Forelimb muscle (tissue), 1 donor: ENCODE results near the gene MYRIP. TPM values are rescaled to one million over a fixed set of nuclear protein-coding genes. Genes with fewer than 3 reads are reported as not detected.

Source experiments
- DNase-seq: peaks from one replicate; pipeline ENCODE4 v3.0.0-alpha.2; 2013; ENCODE audit warnings: low read depth
- polyA plus RNA-seq: library from polyadenylated mRNA; unstranded; fragments of 120-200 nt; gene quantifications from one replicate; pipeline ENCODE4 v1.2.1, GENCODE V29; 2013; ENCODE audit not compliant: insufficient read length

MYRIP gene
- polyA plus RNA-seq, 1 donor = 0.89 TPM

DNA sequence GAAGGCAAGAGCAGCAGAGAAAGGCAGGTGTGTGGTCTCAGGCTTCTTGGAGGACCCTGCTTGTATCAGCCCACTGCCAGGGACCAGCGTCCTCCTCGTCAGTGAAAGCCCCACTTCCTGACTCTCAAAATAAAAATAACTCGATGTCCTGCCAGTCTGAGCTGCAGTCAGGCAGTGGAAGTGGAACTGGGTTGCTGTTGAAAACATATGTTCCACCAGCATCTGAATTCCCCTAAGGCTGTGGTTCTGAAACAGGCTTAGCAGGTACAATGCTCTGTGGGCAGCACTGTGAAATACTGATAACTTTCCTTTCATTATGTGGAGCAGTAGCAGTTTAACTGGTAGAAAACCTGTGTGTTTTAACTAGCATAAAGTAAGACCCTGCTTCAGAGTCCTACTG, 378.5 kb downstream of the MYRIP start:
- no peak for DNase-seq

DNA sequence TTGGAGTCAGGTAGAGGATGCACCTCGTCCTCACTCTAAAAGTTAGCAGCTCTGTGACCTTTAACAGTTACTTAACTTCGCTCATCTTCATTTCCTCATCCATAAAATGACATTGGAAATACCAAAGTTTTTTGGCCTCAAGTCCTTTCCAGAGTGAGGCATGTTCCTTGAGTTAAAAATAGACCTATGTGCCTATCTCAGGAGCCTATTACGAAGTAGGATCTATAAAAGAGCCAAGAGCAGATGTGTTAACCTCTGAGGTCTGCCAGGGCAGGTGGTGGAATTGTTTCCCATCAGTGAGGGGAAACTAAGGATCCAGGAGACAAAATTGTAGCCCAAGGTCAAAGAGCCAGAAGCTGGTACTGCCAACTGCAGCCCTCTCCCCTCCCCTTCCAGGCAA, 379.7 kb downstream of the MYRIP start:
- no peak for DNase-seq

DNA sequence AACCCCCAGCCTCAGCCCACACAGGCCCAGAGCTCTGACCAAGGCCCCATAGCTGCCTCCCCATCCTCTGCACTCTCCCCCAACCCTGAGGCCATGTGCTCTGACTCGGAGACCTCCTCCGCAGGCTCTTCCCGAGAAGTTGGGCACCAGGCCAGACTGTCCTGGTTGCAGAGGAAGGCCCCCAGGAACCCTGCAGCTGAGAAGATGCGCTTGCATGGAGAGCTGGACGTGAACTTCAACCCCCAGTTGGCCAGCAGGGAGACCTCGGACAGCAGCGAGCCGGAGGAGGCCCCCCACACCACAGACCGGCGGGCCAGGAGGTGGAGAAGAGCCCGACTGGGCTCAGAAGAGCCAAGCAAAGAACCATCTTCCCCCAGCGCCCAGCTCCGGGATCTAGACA, 380.6 kb downstream of the MYRIP start:
- DNase-seq = no peak

GRCh38 chr3:40191251-40191650, 381.8 kb downstream of the MYRIP start:
- DNase-seq = no peak

DNA sequence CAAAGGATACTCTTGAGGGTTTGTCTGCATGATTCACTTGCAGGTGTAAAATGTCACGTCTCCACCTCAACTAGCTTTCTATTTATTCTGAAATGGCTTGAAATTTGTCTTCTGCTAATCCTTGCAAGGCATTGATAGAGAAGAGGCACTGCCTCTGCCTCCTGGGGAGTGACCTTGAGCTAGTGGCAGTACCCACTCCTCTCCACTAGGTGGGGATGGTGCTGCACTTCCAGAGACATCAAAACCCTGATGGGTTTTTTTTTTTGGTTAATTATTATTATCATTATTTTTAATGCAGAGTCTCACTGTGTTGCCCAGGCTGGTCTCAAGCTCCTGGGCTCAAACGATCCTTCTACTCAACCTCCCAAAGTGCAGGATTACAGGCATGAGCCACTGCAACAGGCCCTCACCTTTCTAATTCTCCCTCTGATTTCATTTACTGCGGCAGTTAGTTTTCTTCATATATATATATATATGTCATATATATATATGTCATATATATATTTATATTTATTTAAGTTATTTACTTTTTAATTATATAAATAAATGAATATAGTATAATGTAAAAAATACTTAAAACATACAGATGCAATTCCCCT, 382.5 kb downstream of the MYRIP start:
- DNase-seq = no peak

DNA sequence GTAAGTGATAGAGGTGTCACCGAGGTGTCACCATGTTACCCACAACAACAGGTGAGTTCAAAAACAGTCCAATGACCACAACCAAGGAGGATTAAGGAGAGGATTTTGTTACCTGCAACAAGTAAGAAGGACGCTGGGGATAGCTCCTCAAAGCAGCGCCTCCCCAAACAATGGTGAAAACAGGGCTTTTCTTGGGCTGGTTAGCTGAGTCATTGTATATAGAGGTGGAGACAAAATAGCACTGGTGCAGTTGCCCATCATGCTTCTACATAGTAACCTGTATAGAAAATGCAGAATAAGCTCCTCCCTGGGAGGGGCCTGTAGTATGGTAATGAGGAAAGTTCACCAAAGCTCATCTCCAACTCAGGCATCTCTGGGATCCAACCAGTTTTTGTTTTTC, 383.2 kb downstream of the MYRIP start:
- DNase-seq = no peak

- DNase-seq = no peak
Measured at GRCh38 chr3:40196966-40197365, 387.6 kb downstream of the MYRIP start.

DNA sequence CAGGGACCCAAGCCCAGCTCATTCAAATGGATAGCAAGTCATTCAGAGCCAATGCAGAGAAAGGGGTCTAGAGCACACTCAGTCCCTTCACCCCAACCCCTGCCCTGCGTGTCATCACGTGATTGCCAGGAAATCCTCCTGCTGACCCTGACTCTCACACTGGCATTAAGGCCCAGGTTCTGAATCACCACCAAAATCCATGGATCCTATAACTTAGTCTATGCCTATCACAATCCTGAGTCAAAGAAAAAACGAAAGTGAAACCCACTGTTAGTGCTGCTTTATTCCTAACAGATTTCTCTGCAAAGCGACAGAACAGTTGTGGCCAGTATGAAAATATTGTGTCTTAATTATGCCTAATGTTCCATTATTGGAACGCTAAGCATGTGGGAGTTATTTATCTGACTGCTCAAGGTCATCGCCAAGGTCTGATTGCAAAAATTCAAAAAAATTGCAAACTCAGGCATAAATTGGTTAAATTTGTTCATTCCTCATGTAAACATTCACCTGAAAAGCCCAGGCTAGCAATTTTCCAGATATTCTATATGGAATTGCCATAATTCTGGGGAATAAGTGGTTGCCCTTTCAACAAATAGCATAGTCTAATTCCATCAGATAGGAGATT, 391.4 kb downstream of the MYRIP start:
- no peak for DNase-seq

GRCh38 chr3:40201770-40202169, 392.4 kb downstream of the MYRIP start:
- DNase-seq = no peak

DNA sequence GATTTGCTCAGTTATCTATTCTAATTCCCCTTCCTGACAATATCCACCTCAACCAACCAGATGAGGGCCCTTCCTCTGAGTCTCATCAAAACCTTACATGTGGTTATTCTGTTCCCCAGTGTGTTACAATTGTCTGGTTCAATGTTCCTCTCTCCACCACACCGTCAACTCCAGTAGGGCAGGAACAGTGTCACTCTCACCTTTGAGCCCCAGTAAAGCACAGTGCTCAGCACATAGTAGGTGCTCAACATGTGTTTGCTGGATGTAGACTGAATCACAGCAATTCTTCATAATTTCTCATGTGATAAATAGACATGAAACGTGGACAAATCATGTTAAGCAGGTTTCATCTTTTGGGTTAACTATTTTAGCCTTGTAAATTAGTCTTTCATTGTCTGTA, 397.1 kb downstream of the MYRIP start:
- no peak for DNase-seq

- no peak for DNase-seq
Measured at GRCh38 chr3:40207796-40208195, 398.4 kb downstream of the MYRIP start.

- no peak for DNase-seq
Measured at GRCh38 chr3:40208251-40208650, 398.8 kb downstream of the MYRIP start.

- no peak for DNase-seq
Measured at GRCh38 chr3:40211579-40211978, 402.2 kb downstream of the MYRIP start.

DNA sequence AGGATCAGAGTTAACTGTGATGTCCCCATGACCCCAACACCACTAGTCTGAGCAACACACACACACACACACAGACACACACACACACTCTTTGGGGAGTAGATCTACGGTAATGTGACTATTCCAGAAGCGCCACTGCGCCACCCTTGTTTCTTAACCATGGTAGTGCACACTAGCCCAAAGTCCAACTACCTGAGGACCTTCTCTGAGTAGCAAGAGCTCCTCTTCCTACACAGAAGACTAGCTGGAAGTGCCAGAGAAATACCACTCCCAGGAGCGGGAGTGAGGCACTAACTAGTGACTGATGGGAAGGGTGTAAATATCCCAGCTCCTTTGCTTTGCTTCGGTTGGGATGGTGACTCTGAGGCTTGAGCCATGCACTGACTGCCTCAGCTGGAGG, 404.1 kb downstream of the MYRIP start:
- DNase-seq = no peak

- no peak for DNase-seq
Measured at GRCh38 chr3:40215015-40215414, 405.6 kb downstream of the MYRIP start.

GRCh38 chr3:40216471-40216870, 407.1 kb downstream of the MYRIP start:
- DNase-seq = no peak

- no peak for DNase-seq
Measured at GRCh38 chr3:40223856-40224255, 414.4 kb downstream of the MYRIP start.

DNA sequence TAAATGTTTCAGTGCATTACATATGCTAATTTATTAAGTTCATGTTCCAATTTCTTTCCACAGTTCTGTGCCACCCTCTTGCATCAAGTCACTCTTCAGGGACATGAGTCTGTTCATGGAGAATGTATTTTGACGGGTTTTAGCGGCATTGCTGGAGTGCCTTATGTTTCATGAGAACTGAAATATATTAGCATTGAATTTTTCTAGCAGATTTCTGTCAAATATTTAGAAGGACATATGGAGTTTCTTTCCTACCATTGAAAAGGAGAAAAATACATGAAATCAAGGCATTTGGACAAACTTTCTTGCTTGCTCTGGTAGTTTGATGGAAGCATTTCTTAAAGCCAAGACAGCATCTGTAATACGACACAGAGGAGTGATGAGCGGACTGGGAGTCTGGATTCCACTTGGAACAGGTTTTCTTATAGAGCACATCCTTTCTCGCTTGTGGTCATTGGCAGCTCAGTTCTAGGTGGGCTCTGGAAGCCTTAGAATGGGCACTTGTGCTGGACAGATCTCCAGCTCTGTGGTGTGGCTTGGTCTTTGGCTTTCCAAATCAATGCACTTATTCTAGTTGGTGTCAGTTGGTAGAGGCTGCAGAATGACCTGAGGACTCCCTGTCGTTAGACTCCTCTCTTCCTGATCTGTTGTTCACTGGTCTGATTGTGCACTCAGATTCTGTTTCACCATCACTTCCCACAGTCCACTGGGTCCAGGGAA, 415.5 kb downstream of the MYRIP start:
- no peak for DNase-seq

GRCh38 chr3:40226636-40227035, 417.2 kb downstream of the MYRIP start:
- no peak for DNase-seq

- no peak for DNase-seq
Measured at GRCh38 chr3:40228792-40229350, 419.5 kb downstream of the MYRIP start.

- peak; percentile 2 for DNase-seq
Measured at GRCh38 chr3:40229386-40229785, 420.0 kb downstream of the MYRIP start.

- DNase-seq = no peak
Measured at GRCh38 chr3:40229963-40230362, 420.6 kb downstream of the MYRIP start.

DNA sequence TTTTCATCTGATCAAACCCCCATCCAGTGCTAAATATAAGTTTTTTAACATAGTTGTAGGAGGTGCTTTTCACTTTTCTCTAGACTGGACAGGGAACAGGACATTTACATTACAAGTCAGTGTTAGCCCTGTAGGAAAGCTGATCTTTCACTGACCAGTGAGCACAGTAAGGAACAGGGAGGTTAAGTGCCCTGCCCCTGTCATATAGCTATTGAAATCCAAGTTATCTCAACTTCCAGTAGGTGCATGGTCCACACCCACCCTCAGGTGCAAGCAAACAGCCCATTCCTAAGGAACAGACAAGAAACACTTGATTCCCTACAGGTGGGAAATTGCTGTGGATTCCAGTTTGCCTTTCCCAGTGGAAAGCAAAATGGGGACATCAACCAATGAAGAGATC, 421.0 kb downstream of the MYRIP start:
- DNase-seq = no peak
